Suppressor macrophage treated with lipopolysaccharide for 1 hour (primary cell): ENCODE results near the gene MUC20.
"Not testable (repeated sequence)": the region's sequence is repeated elsewhere in the genome, so short reads cannot be mapped to it uniquely, and the experiment has no call there.

Experiments used
- DNase-seq, 3 donors: peaks; one replicate each; pipeline ENCODE4 v3.0.0-alpha.2; 2020 to 2022

The MUC20 gene

DNA sequence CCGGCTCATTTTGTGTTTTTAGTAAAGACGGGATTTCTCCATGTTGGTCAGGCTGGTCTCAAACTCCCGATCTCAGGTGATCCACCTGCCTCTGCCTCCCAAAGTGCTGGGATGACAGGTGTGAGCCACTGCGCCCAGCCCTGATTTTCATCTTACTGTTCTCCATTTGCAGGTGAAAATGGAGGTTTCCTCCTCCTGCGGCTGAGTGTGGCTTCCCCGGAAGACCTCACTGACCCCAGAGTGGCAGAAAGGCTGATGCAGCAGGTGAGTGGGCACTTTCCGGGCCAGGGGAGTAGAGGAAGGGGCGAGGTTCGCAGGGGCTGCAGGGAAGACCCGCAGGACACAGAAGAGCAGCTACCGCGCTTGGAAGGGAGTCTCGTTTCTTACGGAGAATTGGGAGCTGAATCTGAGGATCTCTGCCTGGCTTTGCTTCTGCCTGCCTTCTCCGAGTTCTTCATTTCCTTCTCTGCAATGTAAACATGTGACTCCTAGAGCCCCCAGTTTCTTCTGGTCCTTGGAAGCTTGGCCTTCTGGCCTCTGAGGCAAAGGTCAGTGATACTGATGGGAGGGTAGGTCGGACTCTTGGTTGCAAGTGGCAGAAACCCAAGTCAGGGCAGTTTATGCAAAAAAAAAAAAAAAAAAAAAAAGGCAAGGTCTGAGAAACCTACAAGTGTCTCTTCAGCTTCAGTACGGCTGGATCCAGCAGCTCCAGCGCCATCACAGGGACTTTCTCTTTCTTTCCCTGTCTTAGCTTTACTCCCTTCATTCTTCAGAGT is 8.9 kb downstream of the MUC20 start:
- no peak for DNase-seq

DNA sequence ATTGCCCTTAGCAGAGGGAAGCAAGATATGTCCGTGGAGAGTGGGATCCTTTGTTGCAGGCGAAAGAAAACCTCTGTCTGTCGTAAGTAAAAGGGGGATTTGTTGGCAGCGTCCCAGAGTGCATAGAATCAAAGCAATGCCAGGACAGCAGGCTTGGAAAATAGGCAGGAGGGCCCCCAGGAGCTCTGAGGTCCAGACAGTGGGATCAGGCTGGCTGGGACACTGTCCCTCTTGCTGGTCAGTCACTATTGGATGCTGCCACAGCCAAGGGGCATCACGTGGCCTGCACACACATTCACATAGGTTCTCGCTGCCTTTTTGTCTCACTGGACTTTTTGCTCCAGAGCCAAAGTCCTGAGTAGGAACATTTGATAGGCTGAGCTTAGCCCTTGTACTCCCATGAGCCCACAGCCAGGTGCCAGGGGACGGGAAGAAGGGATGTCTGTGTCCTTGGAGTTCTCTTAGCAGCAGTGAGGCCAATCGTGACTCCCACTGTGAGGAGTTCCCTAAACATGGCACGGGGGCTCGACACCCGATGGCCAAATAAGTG is 10.7 kb downstream of the MUC20 start:
- DNase-seq, result no peak

DNA sequence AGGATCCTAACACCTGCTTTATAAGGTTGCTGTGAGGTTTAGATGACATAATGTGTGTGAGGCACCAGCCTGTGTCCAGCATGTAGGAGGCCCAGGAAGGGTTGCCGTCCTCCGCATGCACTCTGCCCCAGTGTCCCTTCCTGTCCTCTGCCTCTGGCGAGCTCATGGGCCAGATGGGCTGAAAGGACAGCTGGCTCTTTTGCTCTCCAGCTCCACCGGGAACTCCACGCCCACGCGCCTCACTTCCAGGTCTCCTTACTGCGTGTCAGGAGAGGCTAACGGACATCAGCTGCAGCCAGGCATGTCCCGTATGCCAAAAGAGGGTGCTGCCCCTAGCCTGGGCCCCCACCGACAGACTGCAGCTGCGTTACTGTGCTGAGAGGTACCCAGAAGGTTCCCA is 12.2 kb downstream of the MUC20 start:
- no peak for DNase-seq

DNA sequence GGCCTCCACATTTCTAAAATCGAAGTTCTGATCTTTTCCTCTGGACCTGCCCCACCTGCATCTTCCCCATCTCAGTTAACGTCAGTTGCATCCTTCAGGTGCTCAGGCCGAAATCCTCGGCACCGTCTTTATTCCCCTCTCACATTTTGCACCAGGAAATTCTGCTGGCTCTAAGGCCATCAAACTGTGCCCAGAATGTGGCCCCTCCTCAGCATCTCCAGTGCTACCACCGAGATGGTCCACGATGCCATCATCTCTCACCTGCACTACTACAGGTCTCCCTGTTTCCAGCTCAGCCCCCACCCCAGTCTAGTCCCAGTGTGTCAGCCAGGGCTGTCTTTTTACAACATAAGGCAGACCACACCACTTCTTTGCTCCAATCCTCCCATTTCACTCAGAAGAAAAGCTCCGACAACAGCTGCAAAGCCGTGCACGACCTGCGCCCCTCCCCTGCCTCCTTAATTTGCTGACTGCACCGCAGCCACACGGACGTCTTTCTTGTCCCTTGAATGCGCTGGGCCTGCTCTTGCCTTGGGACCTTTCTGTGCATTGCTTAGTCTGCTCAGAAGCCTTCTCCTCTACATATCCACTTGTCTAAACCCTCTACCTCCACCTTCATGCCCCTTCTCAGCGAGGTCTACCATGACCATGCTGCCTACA is 14.4 kb downstream of the MUC20 start:
- no peak for DNase-seq

DNA sequence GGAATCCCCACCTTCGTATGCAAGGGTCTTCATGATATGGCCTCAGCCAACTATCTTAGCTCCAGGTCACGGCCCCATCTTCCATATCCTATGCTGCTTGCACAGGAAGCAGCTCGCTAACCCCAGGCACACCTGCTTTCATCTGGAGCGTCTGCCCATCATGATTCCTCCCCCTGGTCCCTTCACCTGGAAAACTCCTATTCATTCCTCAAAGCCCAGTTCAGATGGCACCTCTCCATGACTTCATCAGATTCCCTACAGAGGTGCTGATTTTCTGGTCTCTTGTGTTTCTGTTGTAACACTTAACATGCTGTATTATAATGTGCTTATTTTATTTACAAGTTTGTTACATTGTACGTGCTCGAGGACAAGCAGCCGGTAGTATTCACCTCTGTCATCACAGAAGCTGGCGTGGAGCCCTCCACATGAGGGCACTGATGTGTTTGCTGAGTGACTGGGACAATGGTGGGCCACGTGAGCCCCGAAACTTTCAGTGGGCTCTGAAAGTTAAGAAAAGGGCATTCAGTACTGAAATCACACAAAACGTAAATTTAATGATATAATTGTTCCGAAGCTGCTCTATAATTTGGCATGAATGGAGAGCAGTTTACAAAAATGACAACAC is 16.2 kb downstream of the MUC20 start:
- DNase-seq, result no peak

DNA sequence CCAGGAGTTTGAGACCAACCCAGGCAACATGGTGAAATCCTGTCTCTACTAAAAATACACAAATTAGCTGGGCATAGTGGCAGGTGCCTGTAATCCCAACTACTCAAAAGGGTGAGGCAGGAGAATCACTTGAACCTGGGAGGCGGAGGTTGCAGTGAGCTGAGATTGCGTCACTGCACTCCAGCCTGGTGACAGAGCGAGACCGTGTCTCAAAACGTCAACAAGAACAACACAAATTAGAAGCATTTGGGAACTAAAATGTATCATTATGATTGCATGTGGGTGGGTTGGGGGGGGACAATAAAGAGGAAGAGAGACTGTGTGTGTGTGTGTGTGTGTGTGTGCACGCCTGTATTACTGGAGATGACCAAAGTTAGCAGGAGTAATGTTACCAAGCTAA is 17.0 kb downstream of the MUC20 start:
- DNase-seq, result peak in 2 of 3 donors; percentile 17 to 58

DNA sequence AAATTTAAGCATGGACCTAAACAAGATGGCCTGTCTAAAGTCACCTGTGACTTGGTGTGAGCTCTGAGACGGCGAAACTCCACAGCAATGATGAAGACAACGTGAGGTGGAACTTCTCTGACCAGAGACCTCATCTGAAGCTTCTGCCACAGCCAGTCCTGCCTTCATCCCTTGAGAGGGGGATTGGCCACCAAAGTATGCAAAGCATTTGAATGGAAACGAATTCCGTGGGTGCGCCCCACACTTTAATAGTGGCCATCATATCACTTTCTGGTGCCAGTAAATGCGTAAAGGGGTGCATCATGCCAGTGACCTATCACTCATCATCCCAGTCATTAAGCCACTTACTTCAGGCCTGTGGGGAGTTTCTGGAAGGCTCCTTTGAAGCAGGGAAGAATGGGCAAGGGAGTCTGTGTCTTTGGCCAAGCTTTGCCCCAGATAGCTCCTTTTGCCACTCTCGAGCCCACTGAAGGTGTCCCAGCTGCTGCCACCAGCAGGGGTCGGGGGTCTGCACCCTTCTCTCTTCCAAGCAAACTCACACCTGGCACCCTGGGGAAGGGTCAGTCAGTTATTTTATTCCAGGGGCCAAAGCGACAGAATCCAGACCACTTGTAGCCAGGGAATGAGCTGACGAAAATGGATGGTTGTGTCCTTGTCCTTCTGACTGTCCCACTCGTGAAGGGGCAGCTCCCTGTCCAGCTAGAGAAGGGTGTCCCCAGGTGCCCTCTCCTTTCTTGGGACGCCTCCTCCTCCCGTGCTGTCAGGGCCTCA is 17.7 kb downstream of the MUC20 start:
- no peak for DNase-seq

DNA sequence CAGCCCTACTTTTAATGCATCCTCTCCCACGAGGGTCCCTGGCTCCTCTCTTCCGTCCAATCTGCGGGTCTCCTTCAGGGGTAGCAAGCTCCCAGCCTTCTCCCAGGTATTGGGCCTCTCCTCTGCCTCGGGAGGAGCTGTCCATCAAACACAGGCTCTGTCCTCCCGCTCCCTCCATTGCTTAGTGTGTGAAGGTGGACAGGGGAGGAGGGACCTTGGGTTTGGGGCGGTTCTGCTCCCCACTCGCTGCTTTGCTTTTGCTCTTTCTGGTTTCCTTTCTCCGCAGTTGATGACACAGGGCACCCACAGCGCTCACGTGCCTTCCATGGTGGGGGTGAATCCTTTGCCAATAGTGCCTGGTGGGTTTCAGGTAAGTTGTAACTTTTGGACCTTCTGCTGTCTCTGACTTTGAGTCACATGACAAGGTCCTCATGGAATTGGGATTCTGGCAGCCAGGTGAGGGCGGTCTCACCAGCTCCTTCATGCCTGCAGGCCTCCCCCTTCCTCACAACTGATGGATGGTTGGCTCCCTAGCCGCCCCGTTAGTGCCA is 18.9 kb downstream of the MUC20 start:
- DNase-seq, result no peak

DNA sequence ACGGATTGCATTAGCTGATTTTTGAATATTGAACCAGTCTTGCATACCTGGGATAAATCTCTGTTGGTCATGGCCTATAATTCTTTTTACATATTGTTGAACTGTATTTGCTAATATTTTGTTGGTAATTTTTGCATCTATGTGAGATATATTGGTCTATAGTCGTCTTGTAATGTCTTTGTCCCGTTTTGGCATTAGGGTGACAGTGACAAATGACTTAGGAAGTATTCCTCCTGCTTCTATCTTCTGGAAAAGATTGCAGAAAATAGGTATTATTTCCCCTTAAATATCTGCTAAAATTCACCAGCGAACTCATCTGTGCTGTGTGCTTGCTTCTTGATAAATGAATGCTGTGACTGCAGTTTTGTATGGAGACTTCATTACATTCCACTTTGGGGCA is 23.7 kb downstream of the MUC20 start:
- DNase-seq, result no peak

DNA sequence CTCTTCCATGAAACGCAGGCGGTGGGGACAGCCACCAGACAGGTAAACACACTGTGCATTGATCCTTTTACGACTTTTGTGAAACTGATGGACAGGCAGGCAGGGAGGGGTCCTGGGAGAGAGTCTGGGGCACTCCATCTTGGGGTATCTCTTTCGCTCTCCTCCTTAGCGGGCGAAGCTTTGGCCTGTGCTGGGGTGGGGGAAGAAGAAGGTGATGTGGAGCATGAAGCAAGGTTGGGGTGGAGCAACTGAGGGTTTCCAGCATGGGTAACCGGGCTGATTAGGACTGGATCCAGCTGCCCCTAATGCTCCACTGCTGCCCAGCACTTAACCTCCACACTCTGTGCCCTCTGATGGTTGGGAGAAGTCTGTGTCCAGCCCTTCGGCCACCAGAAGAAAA is 25.6 kb downstream of the MUC20 start:
- no peak for DNase-seq

DNA sequence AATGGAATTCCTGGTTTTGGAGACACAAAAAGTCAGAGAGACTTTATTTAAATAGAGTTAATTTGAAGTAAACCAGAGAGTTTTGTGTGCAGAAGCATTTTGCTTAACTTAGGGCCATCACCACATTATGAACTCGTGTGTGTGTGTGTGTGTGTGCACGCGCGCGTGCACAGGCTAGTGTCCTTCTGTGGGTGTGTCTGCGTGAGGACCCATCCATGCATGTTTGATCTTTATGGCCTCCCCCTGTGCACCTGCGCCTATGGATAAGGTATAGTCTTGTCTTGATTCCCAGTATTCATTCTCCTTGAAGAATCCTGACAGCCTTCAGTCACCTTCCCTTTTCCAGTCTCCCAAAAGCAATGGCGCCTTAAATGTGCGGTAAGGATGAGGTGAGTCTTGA is 26.0 kb downstream of the MUC20 start:
- no peak for DNase-seq

DNA sequence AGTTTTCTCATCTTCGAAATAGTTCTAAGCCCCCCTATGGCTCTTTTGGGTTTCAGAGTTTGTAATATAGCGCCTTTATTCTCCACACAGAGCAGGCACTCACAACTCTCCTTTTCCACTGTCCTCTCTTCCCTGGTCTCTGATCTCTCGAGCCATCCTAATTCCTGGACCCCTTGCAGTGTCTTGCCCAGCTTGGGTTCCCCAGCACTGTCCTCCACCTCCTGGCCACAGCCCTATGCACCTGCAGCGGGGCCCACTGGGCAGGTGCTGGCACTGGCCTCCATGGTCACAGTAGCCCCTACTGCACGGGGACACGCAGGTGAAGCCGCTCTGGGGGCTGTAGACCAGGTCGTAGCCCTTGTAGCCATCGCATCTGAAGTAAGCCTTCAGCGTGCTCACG is 27.9 kb downstream of the MUC20 start:
- no peak for DNase-seq

DNA sequence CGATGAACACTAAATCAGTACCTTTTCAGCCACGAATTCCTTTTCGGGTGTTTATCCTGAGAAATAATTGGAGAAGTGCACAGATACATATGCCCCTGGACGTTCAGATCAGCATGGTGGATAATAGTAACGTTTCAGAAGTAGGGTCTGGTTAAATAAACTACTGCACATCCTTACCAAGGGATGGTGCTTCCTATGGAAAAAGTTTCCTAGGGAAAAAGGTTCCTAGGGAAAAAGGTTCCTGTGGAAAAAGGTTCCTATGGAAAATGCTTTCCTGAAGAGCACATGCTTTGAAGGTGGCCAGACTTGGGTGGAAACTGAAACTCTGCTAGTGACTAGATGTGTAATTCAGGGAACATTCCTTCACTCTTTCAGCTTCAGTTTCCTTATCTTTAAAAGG is 28.3 kb downstream of the MUC20 start:
- not testable (repeated sequence) for DNase-seq

DNA sequence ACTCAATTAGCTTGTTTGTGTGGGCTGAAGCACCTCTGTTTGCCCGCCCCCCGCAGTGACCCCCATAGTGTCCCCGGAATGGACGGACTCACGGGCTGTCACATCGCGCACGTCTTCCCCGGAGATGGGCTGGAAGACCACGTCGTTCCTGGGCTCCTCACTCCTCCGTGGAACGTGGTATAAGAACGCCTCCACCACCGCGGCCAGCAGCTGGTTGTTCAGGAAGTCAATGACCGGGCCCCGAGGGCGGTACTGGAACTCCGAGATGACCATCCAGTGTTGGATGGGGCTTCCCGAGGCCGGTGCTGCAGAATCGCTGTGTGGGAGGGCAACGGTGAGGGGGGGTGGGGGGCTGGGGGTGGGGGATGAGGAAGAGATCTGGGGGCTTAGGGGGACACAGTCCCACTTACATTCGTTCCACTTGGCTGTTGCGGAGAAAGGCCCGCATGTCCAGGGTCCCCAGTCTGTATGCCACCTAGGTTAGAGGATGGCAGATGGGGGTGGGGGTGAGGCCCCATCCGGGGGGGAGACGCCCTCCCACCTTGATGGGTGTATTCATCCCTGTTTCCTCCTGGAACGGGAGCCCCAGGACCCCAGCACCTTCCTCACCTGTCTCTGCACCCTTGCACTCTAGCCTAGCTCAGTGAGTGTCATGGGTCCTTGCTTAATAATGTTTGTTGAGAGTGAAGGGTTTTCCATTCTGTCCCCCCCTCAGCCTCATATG is 30.2 kb downstream of the MUC20 start:
- DNase-seq, result no peak

DNA sequence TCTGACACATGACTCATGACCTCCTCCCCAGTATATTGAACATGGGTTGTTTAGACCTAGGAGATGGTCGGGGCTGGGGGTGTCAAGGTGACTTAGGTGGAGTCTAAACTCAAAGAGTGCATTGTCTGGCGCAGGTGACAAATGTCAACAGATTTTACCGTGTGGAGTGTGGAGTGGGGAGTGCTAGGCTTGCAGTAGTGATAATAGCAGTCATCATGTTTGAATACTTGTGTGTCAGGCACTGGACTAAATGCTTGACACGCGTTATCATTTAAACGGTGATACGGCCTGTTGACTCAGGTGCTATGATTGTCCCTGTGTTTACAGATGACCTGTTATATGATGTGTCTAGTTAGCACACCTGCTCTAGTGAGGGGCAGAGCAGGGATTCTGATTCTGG is 30.8 kb downstream of the MUC20 start:
- no peak for DNase-seq

DNA sequence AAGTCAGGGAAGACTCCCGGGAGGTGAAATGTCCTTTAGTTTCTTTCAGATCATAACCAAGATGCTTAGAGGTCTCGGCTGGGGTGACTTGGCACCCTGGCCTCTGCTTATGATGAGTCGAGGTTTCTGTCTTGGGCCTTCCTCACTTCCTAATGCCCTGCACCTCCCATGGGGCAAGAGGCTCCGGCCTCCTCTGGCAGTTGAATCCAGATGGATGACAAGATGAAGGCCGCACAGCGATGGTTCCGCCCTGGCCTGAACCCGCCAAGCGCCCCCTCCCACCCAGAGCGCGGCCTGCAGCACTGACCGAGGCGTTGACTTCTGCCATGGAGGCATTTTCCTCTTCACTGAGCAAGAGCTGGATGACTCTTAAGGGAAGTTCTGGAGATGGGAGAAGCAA is 31.3 kb downstream of the MUC20 start:
- peak in 1 of 3 donors; percentile 44 for DNase-seq

DNA sequence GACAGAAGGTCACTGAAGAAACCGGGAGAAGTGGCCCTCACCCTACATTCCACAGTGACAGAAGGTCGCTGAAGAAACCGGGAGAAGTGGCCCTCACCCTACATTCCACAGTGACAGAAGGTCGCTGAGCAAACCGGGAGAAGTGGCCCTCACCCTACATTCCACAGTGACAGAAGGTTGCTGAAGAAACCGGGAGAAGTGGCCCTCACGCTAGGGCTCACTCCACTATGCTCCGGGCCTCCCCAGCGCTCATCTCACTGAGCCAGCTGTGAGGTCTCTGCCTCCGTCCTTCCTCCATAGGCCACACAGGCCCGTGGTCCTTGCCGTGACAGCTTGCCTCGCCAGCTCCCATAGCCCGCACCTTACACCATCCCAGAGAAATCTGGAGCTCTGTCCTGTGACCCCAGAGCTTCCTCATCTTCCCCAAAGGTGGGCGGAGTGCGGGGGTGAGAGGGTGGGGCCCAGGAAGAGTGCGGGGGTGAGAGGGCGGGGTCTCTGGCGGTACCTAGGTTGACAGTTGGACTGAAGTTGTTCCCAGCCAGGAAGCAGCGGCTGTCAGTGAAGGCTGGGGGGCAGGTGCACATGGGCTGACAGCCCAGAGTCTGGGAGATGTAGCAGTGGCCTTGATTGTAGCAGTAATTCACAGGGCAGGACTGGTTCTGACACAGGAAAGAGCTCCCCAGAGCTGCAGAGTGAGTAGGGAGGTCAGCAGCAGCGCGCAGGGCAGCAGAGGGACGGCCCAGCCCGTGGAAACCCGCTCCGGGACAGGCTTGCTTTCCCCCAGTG is 32.0 kb downstream of the MUC20 start:
- peak in 2 of 3 donors; percentile 31 to 33 for DNase-seq

DNA sequence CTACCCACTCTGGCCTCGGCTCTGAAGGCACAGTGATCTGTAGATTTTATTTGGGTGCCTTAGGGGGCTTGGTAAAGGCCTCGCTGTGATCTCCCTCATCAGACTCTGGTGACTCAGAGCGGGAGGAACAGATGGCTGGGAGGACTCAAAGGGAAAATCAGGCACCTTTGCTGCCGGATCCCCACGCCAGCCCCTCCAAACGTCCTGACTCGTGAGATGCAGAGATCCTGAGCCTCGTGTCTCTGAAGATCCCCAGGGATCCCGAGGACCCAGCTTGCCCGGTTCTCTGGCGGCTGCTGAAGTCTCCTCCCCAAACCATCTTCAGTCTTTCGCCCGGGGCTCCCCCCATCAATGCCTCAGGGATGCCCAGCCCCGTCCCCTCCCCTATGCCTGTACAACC is 32.8 kb downstream of the MUC20 start:
- DNase-seq, result no peak

DNA sequence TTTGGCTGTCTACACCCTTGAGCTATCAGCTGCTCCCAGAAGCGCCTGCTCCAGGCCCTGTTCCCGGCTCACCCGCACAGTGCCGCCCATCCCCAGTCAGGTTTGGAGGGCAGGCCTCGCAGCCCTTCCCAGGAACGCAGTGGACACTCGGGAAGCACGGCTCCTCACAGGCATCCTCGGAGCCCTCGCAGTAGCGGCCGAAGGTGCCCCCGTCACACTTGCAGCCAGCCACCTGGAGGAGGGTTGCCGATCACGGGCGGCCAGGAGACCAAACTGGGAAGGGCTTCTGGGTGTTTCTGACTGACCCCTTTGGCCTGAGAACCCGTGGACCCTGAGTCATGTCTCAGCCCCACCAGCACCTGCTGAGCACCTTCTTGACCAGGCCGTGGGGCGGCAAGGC is 33.4 kb downstream of the MUC20 start:
- DNase-seq, result no peak

DNA sequence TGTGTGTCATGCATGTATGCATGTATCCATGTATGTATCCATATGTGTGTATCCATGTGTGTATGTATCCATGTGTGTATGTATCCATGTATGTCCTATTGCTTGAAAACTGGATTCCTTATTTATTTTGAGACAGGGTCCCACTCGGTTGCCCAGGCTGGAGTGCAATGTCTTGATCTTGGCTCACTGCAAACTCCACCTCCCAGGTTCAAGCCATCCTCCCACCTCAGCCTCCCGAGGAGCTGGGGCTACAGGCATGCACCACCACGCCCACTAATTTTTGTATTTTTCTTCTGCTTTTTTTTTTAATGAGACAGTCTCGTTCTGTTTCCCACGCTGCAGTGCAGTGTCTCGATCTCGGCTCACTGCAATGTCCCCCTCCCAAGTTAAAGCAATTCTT is 34.1 kb downstream of the MUC20 start:
- DNase-seq, result no peak

DNA sequence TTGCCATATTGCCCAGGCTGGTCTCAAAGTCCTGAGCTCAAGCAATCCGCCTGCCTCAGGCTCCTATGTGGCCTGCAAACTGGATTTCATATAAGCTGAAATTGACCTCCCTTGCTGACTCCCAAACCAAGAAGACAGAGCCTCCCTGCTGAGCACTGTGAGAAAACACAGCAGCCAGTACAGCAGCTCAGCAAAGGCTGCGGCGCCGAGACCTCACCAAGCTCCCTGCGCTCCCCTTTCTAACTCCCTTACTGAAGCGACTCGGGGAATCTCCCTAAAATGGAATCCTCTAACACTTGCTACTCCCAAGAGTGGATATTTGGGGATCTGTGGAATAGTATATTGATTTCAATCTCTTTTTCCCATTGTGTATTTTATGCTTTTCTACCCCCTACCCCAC is 34.6 kb downstream of the MUC20 start:
- DNase-seq, result no peak
